ENCODE results near the gene OR5K2.

GRCh38 chr3:98530676-98531075, 33.2 kb downstream of the OR5K2 start:
- TF ChIP-seq, protein P1, sequence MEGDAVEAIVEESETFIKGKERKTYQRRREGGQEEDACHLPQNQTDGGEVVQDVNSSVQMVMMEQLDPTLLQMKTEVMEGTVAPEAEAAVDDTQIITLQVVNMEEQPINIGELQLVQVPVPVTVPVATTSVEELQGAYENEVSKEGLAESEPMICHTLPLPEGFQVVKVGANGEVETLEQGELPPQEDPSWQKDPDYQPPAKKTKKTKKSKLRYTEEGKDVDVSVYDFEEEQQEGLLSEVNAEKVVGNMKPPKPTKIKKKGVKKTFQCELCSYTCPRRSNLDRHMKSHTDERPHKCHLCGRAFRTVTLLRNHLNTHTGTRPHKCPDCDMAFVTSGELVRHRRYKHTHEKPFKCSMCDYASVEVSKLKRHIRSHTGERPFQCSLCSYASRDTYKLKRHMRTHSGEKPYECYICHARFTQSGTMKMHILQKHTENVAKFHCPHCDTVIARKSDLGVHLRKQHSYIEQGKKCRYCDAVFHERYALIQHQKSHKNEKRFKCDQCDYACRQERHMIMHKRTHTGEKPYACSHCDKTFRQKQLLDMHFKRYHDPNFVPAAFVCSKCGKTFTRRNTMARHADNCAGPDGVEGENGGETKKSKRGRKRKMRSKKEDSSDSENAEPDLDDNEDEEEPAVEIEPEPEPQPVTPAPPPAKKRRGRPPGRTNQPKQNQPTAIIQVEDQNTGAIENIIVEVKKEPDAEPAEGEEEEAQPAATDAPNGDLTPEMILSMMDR (IDR thresholded peaks at IDR 0.05), result no peak
- TF ChIP-seq POLR2AphosphoS5 (IDR thresholded peaks at IDR 0.05), result no peak
- no peak for TF ChIP-seq POLR2A (IDR thresholded peaks at IDR 0.05; ENCODE audit: low read depth)
